ENCODE measurements around the gene CAMP.

DNA sequence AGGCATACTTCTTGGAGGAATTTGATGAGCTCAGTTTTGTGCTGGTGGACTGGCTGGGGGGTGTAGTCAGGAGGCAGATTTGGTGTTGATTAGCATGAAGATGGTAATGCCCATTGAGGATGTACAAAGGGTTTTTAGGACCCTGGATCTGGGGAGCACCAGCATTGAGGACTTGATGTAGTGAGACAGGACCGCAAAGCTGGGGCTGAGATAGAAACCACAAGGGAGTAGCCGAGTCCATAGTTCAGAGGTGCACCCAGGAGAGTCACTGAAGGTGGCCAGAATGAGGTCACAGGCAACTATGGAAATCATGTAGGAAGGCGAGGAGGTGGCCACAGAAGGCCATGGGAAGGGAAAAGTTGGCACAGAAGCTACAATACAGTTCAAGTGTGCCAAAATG, 32.4 kb upstream of the CAMP start:
- TF ChIP-seq, protein P1, sequence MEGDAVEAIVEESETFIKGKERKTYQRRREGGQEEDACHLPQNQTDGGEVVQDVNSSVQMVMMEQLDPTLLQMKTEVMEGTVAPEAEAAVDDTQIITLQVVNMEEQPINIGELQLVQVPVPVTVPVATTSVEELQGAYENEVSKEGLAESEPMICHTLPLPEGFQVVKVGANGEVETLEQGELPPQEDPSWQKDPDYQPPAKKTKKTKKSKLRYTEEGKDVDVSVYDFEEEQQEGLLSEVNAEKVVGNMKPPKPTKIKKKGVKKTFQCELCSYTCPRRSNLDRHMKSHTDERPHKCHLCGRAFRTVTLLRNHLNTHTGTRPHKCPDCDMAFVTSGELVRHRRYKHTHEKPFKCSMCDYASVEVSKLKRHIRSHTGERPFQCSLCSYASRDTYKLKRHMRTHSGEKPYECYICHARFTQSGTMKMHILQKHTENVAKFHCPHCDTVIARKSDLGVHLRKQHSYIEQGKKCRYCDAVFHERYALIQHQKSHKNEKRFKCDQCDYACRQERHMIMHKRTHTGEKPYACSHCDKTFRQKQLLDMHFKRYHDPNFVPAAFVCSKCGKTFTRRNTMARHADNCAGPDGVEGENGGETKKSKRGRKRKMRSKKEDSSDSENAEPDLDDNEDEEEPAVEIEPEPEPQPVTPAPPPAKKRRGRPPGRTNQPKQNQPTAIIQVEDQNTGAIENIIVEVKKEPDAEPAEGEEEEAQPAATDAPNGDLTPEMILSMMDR (IDR thresholded peaks at IDR 0.05; ENCODE audit: low read depth, low read length), result no peak
- TF ChIP-seq EZH2phosphoT487 (IDR thresholded peaks at IDR 0.05; ENCODE audit: low read depth), result no peak
